Hepatocyte (in vitro differentiated cells): ENCODE measurements around the gene SND1. TPM values are rescaled to one million over a fixed set of nuclear protein-coding genes. Genes with fewer than 3 reads are reported as not detected.

ENCODE experiments used
- DNase-seq: peaks from one replicate; pipeline ENCODE4 v3.0.0-alpha.2; 2016; ENCODE audit warnings: low spot score
- H2AFZ ChIP-seq: fragments of 200-600 bp; sonication (generic); 2 replicates; pipeline ENCODE4 v1.6.0; 2016; ENCODE audit warnings: antibody characterized with exemption, mild to moderate bottlenecking
- H3K27ac ChIP-seq: fragments of 200-600 bp; sonication (generic); 2 replicates; pipeline ENCODE4 v1.5.1; 2016; ENCODE audit warnings: mild to moderate bottlenecking
- H3K27me3 ChIP-seq: fragments of 200-600 bp; sonication (generic); 2 replicates; pipeline ENCODE4 v1.6.1; 2016
- H3K36me3 ChIP-seq: fragments of 200-600 bp; sonication (generic); replicated peaks from 2 replicates; pipeline ENCODE4 v1.5.1; 2016; ENCODE audit warnings: low read depth; ENCODE audit not compliant: insufficient read depth
- H3K4me1 ChIP-seq: fragments of 200-600 bp; sonication (generic); 2 replicates; pipeline ENCODE4 v1.5.1; 2016; ENCODE audit warnings: mild to moderate bottlenecking, moderate library complexity; ENCODE audit not compliant: insufficient read depth
- H3K4me2 ChIP-seq: fragments of 200-600 bp; sonication (generic); 2 replicates; pipeline ENCODE4 v1.6.0; 2016
- H3K4me3 ChIP-seq: fragments of 200-600 bp; sonication (generic); 2 replicates; pipeline ENCODE4 v1.5.1; 2016; ENCODE audit warnings: mild to moderate bottlenecking
- H3K79me2 ChIP-seq: fragments of 200-600 bp; sonication (generic); 2 replicates; pipeline ENCODE4 v1.6.0; 2017; ENCODE audit warnings: mild to moderate bottlenecking
- H3K9me2 ChIP-seq: fragments of 200-600 bp; sonication (generic); replicated peaks from 2 replicates; pipeline ENCODE4 v1.6.0; 2017; ENCODE audit warnings: mild to moderate bottlenecking; ENCODE audit not compliant: insufficient read depth
- H3K9me3 ChIP-seq: fragments of 200-600 bp; sonication (generic); 2 replicates; pipeline ENCODE4 v1.5.1; 2016; ENCODE audit warnings: low read depth, mild to moderate bottlenecking
- H4K20me1 ChIP-seq: fragments of 200-600 bp; sonication (generic); 2 replicates; pipeline ENCODE4 v1.6.0; 2016; ENCODE audit warnings: mild to moderate bottlenecking; ENCODE audit not compliant: insufficient read depth, poor library complexity, severe bottlenecking
- EZH2 ChIP-seq: fragments of 200-600 bp; sonication (generic); IDR thresholded peaks from 2 replicates; pipeline ENCODE4 v1.6.1; 2016; ENCODE audit warnings: antibody characterized with exemption, mild to moderate bottlenecking, borderline replicate concordance
- EZH2phosphoT487 ChIP-seq: fragments of 200-600 bp; sonication (generic); IDR thresholded peaks from one replicate; pipeline ENCODE4 v1.6.1; 2018; ENCODE audit warnings: antibody characterized with exemption, mild to moderate bottlenecking, low read depth, moderate library complexity; ENCODE audit not compliant: unreplicated experiment, severe bottlenecking
- WGBS: methylation state at CpG from one replicate; pipeline ENCODE4 v1.1.6; 2016; ENCODE audit warnings: low lambda C conversion rate; ENCODE audit errors: missing lambda C conversion rate; 5-methylcytosine and 5-hydroxymethylcytosine counted together
- polyA plus RNA-seq: library from polyadenylated mRNA; unstranded; fragments of >200 nt; fragmentation: Nextera tagmentation; extraction: Ambion mirVana; gene quantifications from 2 replicates; pipeline ENCODE4 v1.2.1, GENCODE V29; 2016
- total RNA-seq: library from RNA; depleted of rRNA; stranded (reverse); fragments of >200 nt; gene quantifications from 2 replicates; pipeline ENCODE4 v1.2.3, GENCODE V29; 2014
- TF ChIP-seq, protein P1 (sequence below): fragments of 200-600 bp; sonication (generic); IDR thresholded peaks from 2 replicates; pipeline ENCODE4 v1.5.1; 2016; ENCODE audit warnings: antibody characterized with exemption, mild to moderate bottlenecking; ENCODE audit not compliant: poor library complexity

Gene SND1
- total and polyA plus RNA-seq, 2 experiments from 2014 or later: 141 to 200 TPM

DNA sequence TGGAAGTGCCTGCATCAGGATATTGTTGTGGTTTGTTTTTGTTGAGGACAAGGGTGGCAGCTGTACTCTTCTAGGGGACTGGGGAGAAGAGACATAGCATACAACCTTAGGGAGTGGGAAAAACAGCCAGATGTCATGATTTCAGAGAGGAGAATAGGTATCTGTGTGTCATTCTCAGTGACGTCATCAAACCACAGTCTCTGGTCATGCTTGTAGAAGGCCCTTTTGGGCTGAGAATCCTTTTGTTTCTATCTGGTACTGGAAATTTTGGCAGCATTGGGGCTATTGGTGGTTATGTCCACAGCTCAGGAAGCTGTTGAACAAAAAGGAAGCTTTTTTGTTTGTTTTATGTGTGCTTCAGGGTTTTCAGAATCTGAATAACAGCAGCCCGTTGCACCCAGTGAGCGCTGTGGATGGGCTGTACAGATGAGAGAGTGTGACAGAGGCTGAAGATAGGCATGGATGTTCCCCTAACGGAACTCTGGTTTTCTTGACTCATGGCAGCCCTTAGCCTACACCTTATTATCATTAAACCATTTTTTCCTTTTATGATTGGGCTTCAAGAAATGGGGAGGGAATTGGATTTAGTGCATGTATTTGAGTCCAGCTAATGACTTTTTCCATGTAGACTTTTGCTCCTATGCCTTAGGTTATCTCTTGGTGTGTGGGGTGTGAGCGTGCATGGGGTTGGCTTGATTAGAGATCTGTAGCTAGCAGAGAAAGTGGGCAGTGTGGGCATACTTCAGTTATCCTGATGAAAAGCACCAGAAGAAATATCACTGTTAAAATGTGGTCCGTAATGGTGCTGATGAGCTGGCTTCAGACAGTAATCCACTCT lies 65.7 kb downstream of the SND1 start:
- Histone ChIP-seq H3K4me2 (no peak overlapping the region), H4K20me1 (no peaks in the 10 kb centered on the region), H3K79me2 (peaks cover 70% of the 10 kb centered on the region), H3K4me1 (no peaks in the 10 kb centered on the region), H2AFZ (no peak overlapping the region), H3K4me3 (no peak overlapping the region), H3K27me3 (no peaks in the 10 kb centered on the region), H3K9me2 (no peaks in the 10 kb centered on the region), H3K36me3 (no peaks in the 10 kb centered on the region), H3K9me3 (no peaks in the 10 kb centered on the region), H3K27ac (no peak overlapping the region)
- TF ChIP-seq EZH2: no peak
- TF ChIP-seq EZH2phosphoT487: no peak
- TF ChIP-seq, protein P1, sequence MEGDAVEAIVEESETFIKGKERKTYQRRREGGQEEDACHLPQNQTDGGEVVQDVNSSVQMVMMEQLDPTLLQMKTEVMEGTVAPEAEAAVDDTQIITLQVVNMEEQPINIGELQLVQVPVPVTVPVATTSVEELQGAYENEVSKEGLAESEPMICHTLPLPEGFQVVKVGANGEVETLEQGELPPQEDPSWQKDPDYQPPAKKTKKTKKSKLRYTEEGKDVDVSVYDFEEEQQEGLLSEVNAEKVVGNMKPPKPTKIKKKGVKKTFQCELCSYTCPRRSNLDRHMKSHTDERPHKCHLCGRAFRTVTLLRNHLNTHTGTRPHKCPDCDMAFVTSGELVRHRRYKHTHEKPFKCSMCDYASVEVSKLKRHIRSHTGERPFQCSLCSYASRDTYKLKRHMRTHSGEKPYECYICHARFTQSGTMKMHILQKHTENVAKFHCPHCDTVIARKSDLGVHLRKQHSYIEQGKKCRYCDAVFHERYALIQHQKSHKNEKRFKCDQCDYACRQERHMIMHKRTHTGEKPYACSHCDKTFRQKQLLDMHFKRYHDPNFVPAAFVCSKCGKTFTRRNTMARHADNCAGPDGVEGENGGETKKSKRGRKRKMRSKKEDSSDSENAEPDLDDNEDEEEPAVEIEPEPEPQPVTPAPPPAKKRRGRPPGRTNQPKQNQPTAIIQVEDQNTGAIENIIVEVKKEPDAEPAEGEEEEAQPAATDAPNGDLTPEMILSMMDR: no peak
- DNase-seq: no peak
- 98% methylated on average over 6 of the region's 6 CpGs for WGBS

DNA sequence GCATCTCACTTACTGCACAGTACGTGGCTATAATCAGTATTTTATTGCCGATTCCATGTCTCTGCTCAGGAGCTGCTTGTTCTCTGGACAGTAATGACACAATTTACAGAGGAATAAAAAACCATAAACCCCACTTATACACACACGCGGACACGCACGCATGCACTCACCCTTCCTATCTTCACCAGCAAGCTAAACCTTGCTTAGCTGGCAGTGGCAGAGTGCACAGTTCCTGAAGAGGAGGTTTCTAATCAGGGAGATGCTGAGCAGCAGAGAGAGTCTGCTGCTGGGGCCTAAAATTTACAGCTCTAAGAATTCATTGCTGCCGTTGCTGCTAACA lies 66.3 kb downstream of the SND1 start:
- no peaks in the 10 kb centered on the region for H3K36me3 ChIP-seq

DNA sequence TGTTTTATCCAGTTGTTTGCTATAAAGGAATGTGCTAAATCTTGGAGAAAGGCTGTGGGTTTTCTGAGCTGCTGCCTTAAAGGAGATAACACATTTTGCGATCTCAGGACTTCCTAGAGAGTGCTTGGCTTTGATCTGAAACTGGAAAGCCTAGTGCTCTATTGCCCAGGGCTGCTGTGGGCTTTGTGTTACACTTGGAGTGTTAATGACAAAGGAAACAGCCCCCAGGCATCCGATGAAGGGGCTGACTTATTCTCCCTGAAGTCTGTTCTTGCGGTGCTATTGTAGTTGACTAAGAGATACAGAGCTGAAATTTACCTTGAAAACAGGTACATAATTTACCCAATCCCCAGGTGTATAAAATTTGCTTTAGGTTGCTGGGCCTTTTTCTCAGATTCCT lies 74.5 kb downstream of the SND1 start:
- Histone ChIP-seq H3K9me3 (no peaks in the 10 kb centered on the region), H3K9me2 (no peaks in the 10 kb centered on the region), H3K27ac (no peak overlapping the region), H3K4me1 (no peaks in the 10 kb centered on the region), H3K4me2 (no peak overlapping the region), H3K27me3 (no peaks in the 10 kb centered on the region), H2AFZ (no peak overlapping the region), H3K36me3 (no peaks in the 10 kb centered on the region), H3K79me2 (peaks cover 45% of the 10 kb centered on the region), H3K4me3 (no peak overlapping the region), H4K20me1 (peaks cover 27% of the 10 kb centered on the region)
- no peak for DNase-seq
- WGBS: 61% methylated on average over 3 of the region's 3 CpGs
- TF ChIP-seq, protein P1: no peak
- TF ChIP-seq EZH2phosphoT487: no peak
- no peak for TF ChIP-seq EZH2

More for the DNA sequence above, 66.3 kb downstream of the SND1 start:
- Histone ChIP-seq H3K4me2 (no peak overlapping the region), H2AFZ (no peak overlapping the region), H3K9me2 (no peaks in the 10 kb centered on the region), H3K9me3 (no peaks in the 10 kb centered on the region), H3K27me3 (no peaks in the 10 kb centered on the region), H4K20me1 (no peaks in the 10 kb centered on the region), H3K4me1 (no peaks in the 10 kb centered on the region), H3K4me3 (no peak overlapping the region), H3K27ac (no peak overlapping the region), H3K79me2 (peaks cover 69% of the 10 kb centered on the region)
- WGBS: 90% methylated on average over 7 of the region's 7 CpGs
- DNase-seq: no peak
- TF ChIP-seq EZH2phosphoT487 (no peak), EZH2 (no peak)

DNA sequence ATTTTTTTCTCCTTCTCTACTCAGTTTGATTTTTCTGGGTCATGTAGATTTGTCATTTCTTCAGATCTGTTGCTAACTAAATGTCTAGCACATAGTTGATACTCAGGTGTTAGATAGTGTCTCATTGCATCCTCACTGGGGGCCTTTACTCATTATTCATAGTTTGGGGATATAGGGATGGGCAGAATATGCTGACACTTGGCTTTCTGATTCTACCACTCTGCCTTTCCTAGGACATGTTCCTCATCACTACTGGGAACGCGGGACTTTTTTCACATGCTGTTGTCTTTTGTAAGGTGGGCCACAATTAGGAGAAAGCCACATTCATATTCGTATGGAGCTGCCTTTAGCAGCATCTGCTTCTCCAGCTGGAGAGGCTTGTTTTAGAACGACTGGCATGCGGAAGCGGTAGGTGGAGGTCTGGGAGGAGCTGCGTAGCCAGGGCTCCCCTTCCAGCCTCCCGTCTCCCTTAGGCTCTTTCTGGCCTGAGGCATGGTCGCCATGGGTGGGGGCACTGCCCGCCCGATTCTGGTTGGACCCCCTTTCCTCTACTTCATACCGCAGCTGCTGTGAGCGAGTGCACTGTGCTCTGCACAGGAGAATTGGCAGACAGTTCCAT lies 78.8 kb downstream of the SND1 start:
- Histone ChIP-seq H3K36me3 (peaks cover 3% of the 10 kb centered on the region), H4K20me1 (peaks cover 23% of the 10 kb centered on the region), H2AFZ (no peak overlapping the region), H3K9me3 (no peaks in the 10 kb centered on the region), H3K9me2 (no peaks in the 10 kb centered on the region), H3K79me2 (peaks cover 46% of the 10 kb centered on the region), H3K4me2 (no peak overlapping the region), H3K4me1 (no peaks in the 10 kb centered on the region), H3K27ac (no peak overlapping the region), H3K27me3 (no peaks in the 10 kb centered on the region), H3K4me3 (no peak overlapping the region)
- no peak for TF ChIP-seq EZH2
- DNase-seq: no peak
- WGBS: 92% methylated on average over 13 of the region's 13 CpGs
